VCaP (cell line): Measurements from ENCODE around the gene SH3PXD2A.
"Not testable (repeated sequence)": the region's sequence is repeated elsewhere in the genome, so short reads cannot be mapped to it uniquely, and the experiment has no call there.

Source experiments
- H3K27ac ChIP-seq: fragments of 450-650 bp; 2 replicates; pipeline ENCODE4 v1.5.1; 2017
- CTCF ChIP-seq: fragments of 450-650 bp; conservative IDR thresholded peaks from 2 replicates; pipeline ENCODE4 v1.5.1; 2017; ENCODE audit warnings: mild to moderate bottlenecking, moderate library complexity

The SH3PXD2A gene

GRCh38 chr10:103736044-103736443 is 119.3 kb downstream of the SH3PXD2A start:
- no peak overlapping the region for H3K27ac ChIP-seq
- no peak for TF ChIP-seq CTCF

GRCh38 chr10:103734731-103735130 is 120.6 kb downstream of the SH3PXD2A start:
- H3K27ac ChIP-seq = no peak overlapping the region
- no peak for TF ChIP-seq CTCF

GRCh38 chr10:103733045-103733419 is 122.3 kb downstream of the SH3PXD2A start:
- H3K27ac ChIP-seq = no peak overlapping the region
- no peak for TF ChIP-seq CTCF

- H3K27ac ChIP-seq = no peak overlapping the region
- no peak for TF ChIP-seq CTCF
Observed at GRCh38 chr10:103732339-103733044, 122.9 kb downstream of the SH3PXD2A start.

- TF ChIP-seq CTCF = no peak
- H3K27ac ChIP-seq = no peak overlapping the region
Observed at GRCh38 chr10:103731609-103732270, 123.6 kb downstream of the SH3PXD2A start.

- H3K27ac ChIP-seq = not testable (repeated sequence)
Observed at GRCh38 chr10:103731026-103731425, 124.3 kb downstream of the SH3PXD2A start.

- no peak for TF ChIP-seq CTCF
- H3K27ac ChIP-seq = no peak overlapping the region
Observed at GRCh38 chr10:103729851-103730250, 125.5 kb downstream of the SH3PXD2A start.
